Lower lobe of right lung (tissue), 2 donors: ENCODE data around the gene DDX51. TPM values are rescaled to one million over a fixed set of nuclear protein-coding genes. Genes with fewer than 3 reads are reported as not detected.
"Not testable (repeated sequence)": the region's sequence is repeated elsewhere in the genome, so short reads cannot be mapped to it uniquely, and the experiment has no call there.

Experiments
- ATAC-seq, 2 donors: fragments of 200-7000 bp; cut with Tn5 transposase; one replicate each; pipeline ENCODE4 v1.9.1; 2020 to 2022; ENCODE audit warnings: mild to moderate bottlenecking in 2 of 2, moderate library complexity in 2 of 2
- DNase-seq: peaks from one replicate; pipeline ENCODE4 v3.0.0-alpha.2; 2020
- H3K27ac ChIP-seq: fragments of 200-600 bp; one replicate; pipeline ENCODE4 v1.8.0; 2022
- H3K27me3 ChIP-seq: fragments of 200-600 bp; one replicate; pipeline ENCODE4 v1.8.0; 2022; ENCODE audit warnings: low read depth
- H3K36me3 ChIP-seq: fragments of 200-600 bp; one replicate; pipeline ENCODE4 v1.8.0; 2022; ENCODE audit warnings: mild to moderate bottlenecking
- H3K4me1 ChIP-seq: fragments of 200-600 bp; one replicate; pipeline ENCODE4 v1.8.0; 2022
- H3K4me3 ChIP-seq: fragments of 200-600 bp; one replicate; pipeline ENCODE4 v1.8.0; 2022; ENCODE audit warnings: mild to moderate bottlenecking
- H3K9me3 ChIP-seq: fragments of 200-600 bp; one replicate; pipeline ENCODE4 v1.8.0; 2022
- CTCF ChIP-seq: fragments of 200-600 bp; IDR thresholded peaks from one replicate; pipeline ENCODE4 v1.8.0; 2022; ENCODE audit warnings: antibody characterized with exemption, mild to moderate bottlenecking
- intact Hi-C: fragments of 100-400 bp; cut with DNase I; formaldehyde crosslinking; loops from one replicate; pipeline ENCODE4 v1.11.0; 2022
- total RNA-seq: library from RNA; stranded (reverse); fragmentation: NEBNext Ultra II Directional; extraction: Animal tissue kit (Norgen Biotek cat#: 25700); gene quantifications from one replicate; pipeline ENCODE4 v1.2.1, GENCODE V29; 2021
- donor health status: DM: no; HTN: yes; CAD: no; lungs with severe emphysema.

DDX51 gene
- total RNA-seq, 1 donor from 2014 or later = 11.9 TPM

DNA sequence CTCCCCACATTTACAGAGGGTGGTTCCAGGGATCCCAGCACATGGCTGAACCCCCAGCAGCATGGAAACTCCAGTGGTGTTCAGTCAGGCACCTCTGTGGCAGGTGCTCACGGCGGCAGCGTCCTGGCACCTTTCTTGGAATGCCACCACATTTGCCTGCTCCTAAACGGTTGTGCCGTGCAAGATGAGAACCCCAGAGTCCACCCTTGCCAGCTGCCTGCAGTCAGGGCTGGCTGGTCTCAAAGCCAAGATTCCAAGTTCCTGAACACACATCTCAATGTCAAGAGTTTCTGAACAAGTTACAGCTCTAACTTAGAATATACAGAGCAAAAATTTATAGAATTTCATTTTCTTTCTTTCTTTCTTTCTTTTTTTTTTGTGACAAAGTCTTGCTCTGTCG is 38.7 kb downstream of the DDX51 start:
- Histone ChIP-seq H3K27ac (no peak overlapping the region), H3K4me3 (no peak overlapping the region), H3K9me3 (no peaks in the 10 kb centered on the region), H3K27me3 (no peaks in the 10 kb centered on the region), H3K36me3 (peaks cover 46% of the 10 kb centered on the region), H3K4me1 (no peaks in the 10 kb centered on the region)
- intact Hi-C loops = no loop called here
- no peak for DNase-seq
- no peak for TF ChIP-seq CTCF
- no peak for ATAC-seq

DNA sequence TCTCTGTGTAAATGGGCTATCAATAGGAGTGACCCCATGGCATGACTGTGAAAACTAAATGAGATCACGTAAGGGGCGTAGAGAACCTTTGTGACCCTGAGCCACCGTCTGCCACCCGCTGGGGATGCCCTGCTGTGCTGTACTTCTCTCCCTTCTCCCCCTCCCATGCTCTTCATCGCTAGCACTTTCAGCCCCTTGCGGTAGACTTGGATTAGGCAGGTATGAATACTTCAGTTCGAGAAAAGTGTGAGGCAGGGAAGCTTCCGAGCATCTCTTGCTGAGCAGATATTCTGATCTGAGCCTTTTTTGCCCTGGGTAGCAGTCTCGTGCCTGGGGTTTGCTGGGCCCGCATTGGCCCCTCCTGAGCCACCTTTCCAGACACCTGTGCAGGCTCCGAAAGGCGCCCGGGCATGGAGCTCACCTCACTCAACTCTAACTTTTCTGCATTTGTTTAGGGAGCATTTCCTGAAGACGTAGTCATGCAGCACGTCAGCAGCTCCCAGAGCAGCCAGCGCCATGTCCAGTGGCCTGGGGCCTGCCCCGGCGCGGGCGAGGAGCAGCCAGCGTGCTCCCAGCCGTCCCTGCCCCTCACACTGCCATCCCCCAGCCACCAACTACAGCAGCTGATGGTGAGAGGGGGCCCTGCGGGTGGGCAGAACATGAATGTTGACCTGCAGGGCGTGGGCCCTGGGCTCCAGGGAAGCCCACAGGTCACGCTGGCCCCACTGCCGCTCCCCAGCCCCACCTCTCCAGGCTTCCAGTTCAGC is 40.4 kb downstream of the DDX51 start:
- Histone ChIP-seq H3K4me1 (no peaks in the 10 kb centered on the region), H3K4me3 (no peak overlapping the region), H3K27me3 (no peaks in the 10 kb centered on the region), H3K27ac (no peak overlapping the region), H3K9me3 (no peaks in the 10 kb centered on the region), H3K36me3 (peaks cover 36% of the 10 kb centered on the region)
- no peak for DNase-seq
- ATAC-seq = peak; percentile 12 to 29
- no peak for TF ChIP-seq CTCF
- intact Hi-C loops = no loop called here

DNA sequence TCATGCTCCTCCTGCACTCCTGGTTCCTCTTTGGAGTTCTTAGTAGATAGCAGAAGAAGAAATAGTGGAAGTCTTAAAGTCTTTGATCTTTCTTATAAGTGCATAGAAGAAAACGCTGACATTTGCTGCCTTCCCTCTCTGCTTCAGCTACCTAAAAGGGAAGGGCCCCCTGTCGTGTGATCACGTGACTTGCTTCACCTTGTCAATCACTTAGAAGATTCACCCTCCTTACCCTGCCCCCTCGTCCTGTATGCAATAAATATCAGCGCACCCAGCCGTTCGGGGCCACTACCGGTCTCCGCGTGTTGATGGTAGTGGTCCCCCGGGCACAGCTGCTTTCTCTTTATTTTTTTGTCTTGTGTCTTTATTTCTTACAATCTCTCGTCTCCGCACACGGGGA is 41.0 kb downstream of the DDX51 start:
- peaks cover 30% of the 10 kb centered on the region for H3K36me3 ChIP-seq
- H3K4me1 ChIP-seq, H3K27me3 ChIP-seq, H3K27ac ChIP-seq, intact Hi-C loops, DNase-seq, ATAC-seq, H3K9me3 ChIP-seq, H3K4me3 ChIP-seq: not testable (repeated sequence)

GRCh38 chr12:132102297-132102696 is 41.8 kb downstream of the DDX51 start:
- DNase-seq (no peak), ATAC-seq (no peak)
- no peak overlapping the region for H3K4me3 ChIP-seq
- TF ChIP-seq CTCF = no peak
- intact Hi-C loops = no loop called here
- H3K27me3 ChIP-seq = no peaks in the 10 kb centered on the region
- H3K4me1 ChIP-seq = no peaks in the 10 kb centered on the region
- H3K36me3 ChIP-seq = peaks cover 33% of the 10 kb centered on the region
- no peak overlapping the region for H3K27ac ChIP-seq
- no peaks in the 10 kb centered on the region for H3K9me3 ChIP-seq

GRCh38 chr12:132100306-132101065 is 43.6 kb downstream of the DDX51 start:
- Histone ChIP-seq H3K4me3 (no peak overlapping the region), H3K27me3 (no peaks in the 10 kb centered on the region), H3K27ac (no peak overlapping the region), H3K4me1 (no peaks in the 10 kb centered on the region), H3K36me3 (peaks cover 19% of the 10 kb centered on the region), H3K9me3 (no peaks in the 10 kb centered on the region)
- intact Hi-C loops = no loop called here
- DNase-seq = no peak
- no peak for ATAC-seq
- TF ChIP-seq CTCF = no peak

- no peaks in the 10 kb centered on the region for H3K4me1 ChIP-seq
- ATAC-seq (peak in 1 of 2 donors; percentile 21), DNase-seq (no peak)
- H3K36me3 ChIP-seq = peaks cover 13% of the 10 kb centered on the region
- no peaks in the 10 kb centered on the region for H3K9me3 ChIP-seq
- no peak for TF ChIP-seq CTCF
- no peak overlapping the region for H3K4me3 ChIP-seq
- no peaks in the 10 kb centered on the region for H3K27me3 ChIP-seq
- no peak overlapping the region for H3K27ac ChIP-seq
- intact Hi-C loops = no loop called here
Measured at GRCh38 chr12:132099739-132100138, 44.4 kb downstream of the DDX51 start.
